ENCODE measurements around the gene LRRFIP1.

LRRFIP1 gene

DNA sequence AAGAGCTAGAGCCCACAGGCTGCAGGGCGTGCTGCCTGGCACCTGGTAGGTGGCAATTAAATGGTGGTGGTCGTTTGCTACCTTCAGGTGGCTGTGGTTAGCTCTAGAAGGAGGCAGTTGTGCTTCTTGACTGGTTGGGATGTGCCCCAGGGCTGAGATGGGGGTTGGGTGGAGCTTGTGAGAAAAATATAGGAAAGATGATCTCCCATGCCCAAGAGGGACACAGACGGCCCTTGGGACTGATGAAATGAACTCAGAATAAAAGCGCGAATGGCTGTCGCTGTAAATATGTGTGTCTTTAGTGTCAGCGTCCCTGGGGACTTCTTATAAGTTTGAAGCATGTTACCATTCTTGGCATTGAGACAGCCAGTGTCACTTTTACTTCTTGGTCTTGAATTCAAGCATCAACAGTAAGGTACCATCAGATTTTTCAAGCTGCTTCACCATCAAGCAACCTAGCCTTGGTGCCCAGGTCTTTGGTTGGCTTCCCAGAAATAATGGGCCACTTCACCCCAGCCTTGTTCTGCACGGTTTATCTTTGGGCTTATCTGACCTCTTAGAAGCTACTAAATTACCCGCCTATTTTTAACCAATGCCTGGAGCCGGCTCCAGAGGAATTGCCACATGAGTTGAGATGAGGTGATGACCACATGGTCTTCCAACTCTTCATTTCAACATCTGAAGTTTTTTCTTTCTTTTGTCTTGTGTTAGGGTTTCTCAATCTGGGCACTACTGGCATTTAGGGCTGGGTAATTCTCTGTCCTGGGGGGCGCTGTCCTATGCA is 11.9 kb downstream of the LRRFIP1 start:
- Histone ChIP-seq H3K4me3 (ENCODE audit: low read length in 2 of 2) (no peak overlapping the region), H2AK5ac (ENCODE audit: low read depth, low read length) (no peak overlapping the region), H3K18ac (ENCODE audit: low read length) (no peak overlapping the region), H2BK15ac (ENCODE audit: low read length) (no peak overlapping the region), H2AFZ (ENCODE audit: low read length) (no peak overlapping the region), H3K36me3 (replicated peaks in 1 of 2; ENCODE audit: control insufficient read depth in 2 of 2, insufficient read depth in 2 of 2, low read length in 2 of 2) (peaks cover 2 to 7% of the 10 kb centered on the region in 2 donors), H3K9ac (ENCODE audit: low read depth, low read length, poor library complexity) (no peak overlapping the region), H3K23ac (ENCODE audit: low read depth, low read length, poor library complexity) (no peak overlapping the region), H3K9me3 (replicated peaks in 1 of 2; ENCODE audit: control insufficient read depth in 2 of 2, insufficient read depth in 1 of 2, low read depth in 1 of 2, low read length in 2 of 2) (peaks cover 4 to 15% of the 10 kb centered on the region in 2 donors), H2BK5ac (ENCODE audit: low read length) (no peak overlapping the region), H3K4ac (ENCODE audit: low read length) (no peak overlapping the region), H3K79me1 (ENCODE audit: low read depth, low read length) (peaks cover 1% of the 10 kb centered on the region), H4K91ac (ENCODE audit: low read depth, low read length, poor library complexity) (no peak overlapping the region), H3K4me2 (ENCODE audit: insufficient read depth, low read length, poor library complexity, severe bottlenecking) (peak overlapping the region; percentile 14), H3K14ac (ENCODE audit: low read length) (no peak overlapping the region), H2BK12ac (ENCODE audit: low read length) (no peak overlapping the region), H4K8ac (ENCODE audit: low read depth, low read length) (no peak overlapping the region), H3K27ac (replicated peaks; ENCODE audit: low read length) (no peak overlapping the region), H3K27me3 (ENCODE audit: control insufficient read depth in 3 of 3, insufficient read depth in 3 of 3, low read depth in 1 of 3, low read length in 3 of 3) (no peaks in the 10 kb centered on the region), H2BK120ac (ENCODE audit: low read depth, low read length) (no peak overlapping the region), H3K4me1 (ENCODE audit: control insufficient read depth in 2 of 2, insufficient read depth in 1 of 2, low read depth in 1 of 2, low read length in 2 of 2) (peaks cover 0 to 1% of the 10 kb centered on the region in 2 donors)
- WGBS, 2 donors (ENCODE audit: extremely low coverage in 2 of 2, insufficient read length in 2 of 2, insufficient replicate concordance in 1 of 2): no CpG with 5 or more reads among the region's 11 CpGs
- DNase-seq (ENCODE audit: low spot score): no peak

GRCh38 chr2:237639836-237640220 is 12.4 kb downstream of the LRRFIP1 start:
- Histone ChIP-seq H3K9ac (ENCODE audit: low read depth, low read length, poor library complexity) (no peak overlapping the region), H3K4me2 (ENCODE audit: insufficient read depth, low read length, poor library complexity, severe bottlenecking) (no peak overlapping the region), H3K27ac (replicated peaks; ENCODE audit: low read length) (no peak overlapping the region), H2BK15ac (ENCODE audit: low read length) (no peak overlapping the region), H3K4me1 (ENCODE audit: control insufficient read depth in 2 of 2, insufficient read depth in 1 of 2, low read depth in 1 of 2, low read length in 2 of 2) (peaks cover 0 to 1% of the 10 kb centered on the region in 2 donors), H3K23ac (ENCODE audit: low read depth, low read length, poor library complexity) (no peak overlapping the region), H3K4ac (ENCODE audit: low read length) (no peak overlapping the region), H2BK12ac (ENCODE audit: low read length) (no peak overlapping the region), H3K36me3 (replicated peaks in 1 of 2; ENCODE audit: control insufficient read depth in 2 of 2, insufficient read depth in 2 of 2, low read length in 2 of 2) (peaks cover 2 to 9% of the 10 kb centered on the region in 2 donors), H3K27me3 (ENCODE audit: control insufficient read depth in 3 of 3, insufficient read depth in 3 of 3, low read depth in 1 of 3, low read length in 3 of 3) (no peaks in the 10 kb centered on the region), H2AK5ac (ENCODE audit: low read depth, low read length) (no peak overlapping the region), H2AFZ (ENCODE audit: low read length) (no peak overlapping the region), H3K9me3 (replicated peaks in 1 of 2; ENCODE audit: control insufficient read depth in 2 of 2, insufficient read depth in 1 of 2, low read depth in 1 of 2, low read length in 2 of 2) (peaks cover 4 to 10% of the 10 kb centered on the region in 2 donors), H4K91ac (ENCODE audit: low read depth, low read length, poor library complexity) (no peak overlapping the region), H2BK120ac (ENCODE audit: low read depth, low read length) (no peak overlapping the region), H4K8ac (ENCODE audit: low read depth, low read length) (no peak overlapping the region), H3K79me1 (ENCODE audit: low read depth, low read length) (peaks cover 1% of the 10 kb centered on the region), H2BK5ac (ENCODE audit: low read length) (no peak overlapping the region), H3K14ac (ENCODE audit: low read length) (no peak overlapping the region), H3K18ac (ENCODE audit: low read length) (no peak overlapping the region), H3K4me3 (ENCODE audit: low read length in 2 of 2) (no peak overlapping the region)
- no peak for DNase-seq (ENCODE audit: low spot score)
- WGBS, 2 donors (ENCODE audit: extremely low coverage in 2 of 2, insufficient read length in 2 of 2, insufficient replicate concordance in 1 of 2): no CpG with 5 or more reads among the region's 6 CpGs

GRCh38 chr2:237640493-237640998 is 13.2 kb downstream of the LRRFIP1 start:
- WGBS, 2 donors (ENCODE audit: extremely low coverage in 2 of 2, insufficient read length in 2 of 2, insufficient replicate concordance in 1 of 2): no CpG with 5 or more reads among the region's 12 CpGs
- Histone ChIP-seq H2BK120ac (ENCODE audit: low read depth, low read length) (no peak overlapping the region), H4K8ac (ENCODE audit: low read depth, low read length) (no peak overlapping the region), H2BK15ac (ENCODE audit: low read length) (no peak overlapping the region), H3K27me3 (ENCODE audit: control insufficient read depth in 3 of 3, insufficient read depth in 3 of 3, low read depth in 1 of 3, low read length in 3 of 3) (no peaks in the 10 kb centered on the region), H2BK12ac (ENCODE audit: low read length) (no peak overlapping the region), H3K4me3 (ENCODE audit: low read length in 2 of 2) (no peak overlapping the region), H3K14ac (ENCODE audit: low read length) (no peak overlapping the region), H3K23ac (ENCODE audit: low read depth, low read length, poor library complexity) (no peak overlapping the region), H4K91ac (ENCODE audit: low read depth, low read length, poor library complexity) (no peak overlapping the region), H3K27ac (replicated peaks; ENCODE audit: low read length) (no peak overlapping the region), H3K4ac (ENCODE audit: low read length) (no peak overlapping the region), H3K9ac (ENCODE audit: low read depth, low read length, poor library complexity) (no peak overlapping the region), H3K4me2 (ENCODE audit: insufficient read depth, low read length, poor library complexity, severe bottlenecking) (no peak overlapping the region), H3K4me1 (ENCODE audit: control insufficient read depth in 2 of 2, insufficient read depth in 1 of 2, low read depth in 1 of 2, low read length in 2 of 2) (peaks cover 0 to 1% of the 10 kb centered on the region in 2 donors), H3K36me3 (replicated peaks in 1 of 2; ENCODE audit: control insufficient read depth in 2 of 2, insufficient read depth in 2 of 2, low read length in 2 of 2) (peaks cover 2 to 16% of the 10 kb centered on the region in 2 donors), H2BK5ac (ENCODE audit: low read length) (no peak overlapping the region), H2AFZ (ENCODE audit: low read length) (no peak overlapping the region), H3K18ac (ENCODE audit: low read length) (no peak overlapping the region), H3K79me1 (ENCODE audit: low read depth, low read length) (peaks cover 1% of the 10 kb centered on the region), H2AK5ac (ENCODE audit: low read depth, low read length) (no peak overlapping the region), H3K9me3 (replicated peaks in 1 of 2; ENCODE audit: control insufficient read depth in 2 of 2, insufficient read depth in 1 of 2, low read depth in 1 of 2, low read length in 2 of 2) (peaks cover 4 to 7% of the 10 kb centered on the region in 2 donors)
- DNase-seq (ENCODE audit: low spot score): no peak

GRCh38 chr2:237642038-237642734 is 14.8 kb downstream of the LRRFIP1 start:
- H3K36me3 ChIP-seq (replicated peaks in 1 of 2; ENCODE audit: control insufficient read depth in 2 of 2, insufficient read depth in 2 of 2, low read length in 2 of 2): peaks cover 2 to 20% of the 10 kb centered on the region in 2 donors
- H3K4me2 ChIP-seq (ENCODE audit: insufficient read depth, low read length, poor library complexity, severe bottlenecking): no peak overlapping the region
- H3K27me3 ChIP-seq (ENCODE audit: control insufficient read depth in 3 of 3, insufficient read depth in 3 of 3, low read depth in 1 of 3, low read length in 3 of 3): no peaks in the 10 kb centered on the region
- peaks cover 0 to 1% of the 10 kb centered on the region in 2 donors for H3K4me1 ChIP-seq (ENCODE audit: control insufficient read depth in 2 of 2, insufficient read depth in 1 of 2, low read depth in 1 of 2, low read length in 2 of 2)
- H3K23ac ChIP-seq (ENCODE audit: low read depth, low read length, poor library complexity): no peak overlapping the region
- peak overlapping the region; percentile 27 for H3K18ac ChIP-seq (ENCODE audit: low read length)
- H3K79me1 ChIP-seq (ENCODE audit: low read depth, low read length): peaks cover 1% of the 10 kb centered on the region
- no peak overlapping the region for H2AK5ac ChIP-seq (ENCODE audit: low read depth, low read length)
- no peak overlapping the region for H3K4me3 ChIP-seq (ENCODE audit: low read length in 2 of 2)
- H3K14ac ChIP-seq (ENCODE audit: low read length): no peak overlapping the region
- no peak overlapping the region for H2AFZ ChIP-seq (ENCODE audit: low read length)
- no peak overlapping the region for H2BK120ac ChIP-seq (ENCODE audit: low read depth, low read length)
- H4K8ac ChIP-seq (ENCODE audit: low read depth, low read length): no peak overlapping the region
- no peak overlapping the region for H2BK12ac ChIP-seq (ENCODE audit: low read length)
- no peak for DNase-seq (ENCODE audit: low spot score)
- no peak overlapping the region for H3K4ac ChIP-seq (ENCODE audit: low read length)
- no peak overlapping the region for H3K27ac ChIP-seq (replicated peaks; ENCODE audit: low read length)
- no peak overlapping the region for H2BK15ac ChIP-seq (ENCODE audit: low read length)
- H4K91ac ChIP-seq (ENCODE audit: low read depth, low read length, poor library complexity): no peak overlapping the region
- peaks cover 4 to 7% of the 10 kb centered on the region in 2 donors for H3K9me3 ChIP-seq (replicated peaks in 1 of 2; ENCODE audit: control insufficient read depth in 2 of 2, insufficient read depth in 1 of 2, low read depth in 1 of 2, low read length in 2 of 2)
- H2BK5ac ChIP-seq (ENCODE audit: low read length): no peak overlapping the region
- WGBS, 2 donors (ENCODE audit: extremely low coverage in 2 of 2, insufficient read length in 2 of 2, insufficient replicate concordance in 1 of 2): no CpG with 5 or more reads among the region's 12 CpGs
- no peak overlapping the region for H3K9ac ChIP-seq (ENCODE audit: low read depth, low read length, poor library complexity)
